Stimulated activated CD4-positive, alpha-beta T cell treated with anti-CD3 and anti-CD28 coated beads, Interleukin-1b, Interleukin-23, amount 100 ng/mL, for 1 hour (primary cell): ENCODE data around the gene ST6GALNAC4.

ENCODE experiments used
- DNase-seq, 2 donors: peaks; one replicate each; pipeline ENCODE4 v3.0.0-alpha.2; 2020; ENCODE audit warnings: low read depth in 2 of 2

The ST6GALNAC4 gene

GRCh38 chr9:127916720-127917581 lies at the start of gene ST6GALNAC4:
Gene ST6GALNAC4, minus strand, starts transcription at chr9:127917041. Its CDS starts 622 bp downstream, at chr9:127916419.
- peak; percentile 92 to 99 for DNase-seq

- DNase-seq = no peak
Observed at GRCh38 chr9:127965953-127966352, 49.1 kb upstream of the ST6GALNAC4 start.

GRCh38 chr9:127963359-127964064 lies 46.7 kb upstream of the ST6GALNAC4 start:
- no peak for DNase-seq

- no peak for DNase-seq
Observed at GRCh38 chr9:127963041-127963358, 46.2 kb upstream of the ST6GALNAC4 start.

- no peak for DNase-seq
Observed at GRCh38 chr9:127962278-127962677, 45.4 kb upstream of the ST6GALNAC4 start.

GRCh38 chr9:127961613-127962155 lies 44.8 kb upstream of the ST6GALNAC4 start:
- DNase-seq = no peak

- DNase-seq = no peak
Observed at GRCh38 chr9:127961155-127961490, 44.3 kb upstream of the ST6GALNAC4 start.

- DNase-seq = no peak
Observed at GRCh38 chr9:127960410-127961154, 43.7 kb upstream of the ST6GALNAC4 start.

GRCh38 chr9:127959841-127960409 lies 43.1 kb upstream of the ST6GALNAC4 start:
- no peak for DNase-seq

- DNase-seq = no peak
Observed at GRCh38 chr9:127959398-127959797, 42.6 kb upstream of the ST6GALNAC4 start.

- DNase-seq = no peak
Observed at GRCh38 chr9:127958728-127959127, 41.9 kb upstream of the ST6GALNAC4 start.

GRCh38 chr9:127955294-127956015 lies 38.6 kb upstream of the ST6GALNAC4 start:
- DNase-seq = peak; percentile 59 to 67

- no peak for DNase-seq
Observed at GRCh38 chr9:127954831-127955293, 38.0 kb upstream of the ST6GALNAC4 start.

GRCh38 chr9:127953768-127954505 lies 37.1 kb upstream of the ST6GALNAC4 start:
- DNase-seq = no peak

- DNase-seq = no peak
Observed at GRCh38 chr9:127953154-127953553, 36.3 kb upstream of the ST6GALNAC4 start.

- no peak for DNase-seq
Observed at GRCh38 chr9:127950513-127951289, 33.9 kb upstream of the ST6GALNAC4 start.

- no peak for DNase-seq
Observed at GRCh38 chr9:127949827-127950512, 33.1 kb upstream of the ST6GALNAC4 start.

GRCh38 chr9:127947841-127948710 lies 31.2 kb upstream of the ST6GALNAC4 start:
- no peak for DNase-seq
